Fibroblast of lung (primary cell): Measurements from ENCODE around the gene NINJ2. TPM values are rescaled to one million over a fixed set of nuclear protein-coding genes. Genes with fewer than 3 reads are reported as not detected.

Source experiments
- DNase-seq, 2 donors: peaks; one replicate each; pipeline versions ENCODE4 v3.0.0 to v3.0.0-alpha.2; 2010; ENCODE audit warnings: low read depth in 2 of 2
- H2AFZ ChIP-seq: 2 replicates; pipeline ENCODE4 v1.5.1; 2012; ENCODE audit warnings: low read length, control low read depth, inconsistent platforms
- H3K27ac ChIP-seq: 2 replicates; pipeline ENCODE4 v1.5.1; 2011; ENCODE audit warnings: low read length, control low read depth; ENCODE audit not compliant: insufficient read depth
- H3K27me3 ChIP-seq: 2 replicates; pipeline ENCODE4 v1.5.1; 2011; ENCODE audit warnings: mild to moderate bottlenecking, low read length; ENCODE audit not compliant: control insufficient read depth, insufficient read depth
- H3K36me3 ChIP-seq: 2 replicates; pipeline ENCODE4 v1.5.1; 2011; ENCODE audit warnings: low read length; ENCODE audit not compliant: control insufficient read depth, insufficient read depth
- H3K4me1 ChIP-seq: 2 replicates; pipeline ENCODE4 v1.5.1; 2011; ENCODE audit warnings: low read length; ENCODE audit not compliant: control insufficient read depth, insufficient read depth; ENCODE audit errors: extremely low read depth
- H3K4me2 ChIP-seq: 2 replicates; pipeline ENCODE4 v1.5.1; 2011; ENCODE audit warnings: low read length, control low read depth; ENCODE audit not compliant: insufficient read depth; ENCODE audit errors: extremely low read depth
- H3K4me3 ChIP-seq, 4 experiments: fragments of 200-600 bp in 1 of 4; sonication (generic) in 1 of 4; replicated peaks in 1 of 4; 2 replicates each; pipeline ENCODE4 v1.5.1; 2011 to 2016; ENCODE audit warnings: low read length in 4 of 4, low read depth in 3 of 4, mild to moderate bottlenecking in 3 of 4, control low read depth in 2 of 4, inconsistent platforms in 1 of 4, mixed read lengths in 1 of 4; ENCODE audit not compliant: insufficient read depth in 1 of 4; ENCODE audit errors: control extremely low read depth in 1 of 4
- H3K79me2 ChIP-seq: 2 replicates; pipeline ENCODE4 v1.5.1; 2012; ENCODE audit warnings: mild to moderate bottlenecking, low read length, inconsistent platforms; ENCODE audit not compliant: control insufficient read depth, insufficient read depth
- H3K9ac ChIP-seq: 2 replicates; pipeline ENCODE4 v1.5.1; 2011; ENCODE audit warnings: mild to moderate bottlenecking, low read length, control low read depth; ENCODE audit not compliant: insufficient read depth
- H3K9me3 ChIP-seq: 2 replicates; pipeline ENCODE4 v1.5.1; 2012; ENCODE audit warnings: low read depth, low read length; ENCODE audit not compliant: control insufficient read depth, insufficient read depth
- H4K20me1 ChIP-seq: 2 replicates; pipeline ENCODE4 v1.5.1; 2011; ENCODE audit warnings: low read length; ENCODE audit not compliant: control insufficient read depth, insufficient read depth; ENCODE audit errors: extremely low read depth
- EZH2 ChIP-seq: IDR thresholded peaks from 2 replicates; pipeline ENCODE4 v1.5.1; 2012; ENCODE audit warnings: low read length, control low read depth, mild to moderate bottlenecking; ENCODE audit errors: missing control alignments
- polyA plus RNA-seq, 2 donors: library from polyadenylated mRNA; depleted of rRNA in 1 of 2; stranded (reverse) in 1 of 2; unstranded in 1 of 2; fragments of >200 nt; gene quantifications; 2 replicates each; pipeline ENCODE4 v1.2.1, GENCODE V29; 2011 to 2012; ENCODE audit warnings: missing spikeins in 1 of 2
- total RNA-seq: library from RNA; depleted of rRNA; stranded (reverse); fragments of >200 nt; gene quantifications from 2 replicates; pipeline ENCODE4 v1.2.1, GENCODE V29; 2014
- TF ChIP-seq, protein P1 (sequence below), 2 donors: IDR thresholded peaks in 1 of 2; conservative IDR thresholded peaks in 1 of 2; 1 replicate in 1 of 2; 2 replicates in 1 of 2; pipeline ENCODE4 v1.5.1; 2011 to 2012; ENCODE audit warnings: low read length in 2 of 2, control low read depth in 1 of 2, inconsistent platforms in 1 of 2, low read depth in 1 of 2, mild to moderate bottlenecking in 1 of 2

NINJ2 gene
- total and polyA plus RNA-seq, 2 donors (not counting 1 experiment from before 2014, with no cell fraction given) = 0.35 to 0.66 TPM

DNA sequence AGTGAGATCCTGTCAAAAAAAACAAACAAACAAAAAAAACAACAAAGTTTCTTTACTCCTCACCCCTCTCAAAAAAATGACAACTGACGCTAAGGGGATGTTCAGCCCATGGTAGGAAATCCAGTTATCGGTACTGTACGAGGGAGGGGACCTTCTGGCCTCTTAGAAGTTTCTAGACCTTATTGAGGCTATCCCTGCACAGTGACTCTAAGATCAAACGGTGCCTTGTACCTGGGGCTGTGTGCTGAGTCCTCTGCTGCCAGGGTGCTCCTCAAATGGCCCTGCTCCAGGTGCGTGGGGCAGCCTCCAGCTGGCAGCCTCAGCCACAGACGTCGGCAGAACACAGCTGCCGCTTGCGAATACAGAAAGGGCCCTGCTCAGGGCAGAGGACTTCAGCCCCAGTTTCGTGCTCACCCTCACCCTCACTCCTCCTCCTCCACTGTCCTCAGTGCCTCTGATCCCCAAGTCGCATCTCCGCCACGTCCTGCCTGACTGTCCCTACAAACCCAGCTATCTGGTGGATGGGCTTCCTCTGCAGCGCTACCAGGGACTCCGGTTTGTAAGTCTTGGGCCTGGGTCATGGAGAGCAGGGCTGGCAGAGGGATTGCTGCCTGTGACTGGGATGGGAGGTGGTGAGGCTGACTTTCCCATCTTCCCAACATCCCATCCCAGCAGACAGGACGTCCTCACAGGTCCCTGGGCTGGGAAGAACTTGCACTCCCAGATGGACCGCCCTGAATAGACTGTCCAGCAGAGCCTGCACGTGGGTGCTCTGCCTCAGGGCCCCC, 112.6 kb downstream of the NINJ2 start:
- no peaks in the 10 kb centered on the region for H3K4me1 ChIP-seq

DNA sequence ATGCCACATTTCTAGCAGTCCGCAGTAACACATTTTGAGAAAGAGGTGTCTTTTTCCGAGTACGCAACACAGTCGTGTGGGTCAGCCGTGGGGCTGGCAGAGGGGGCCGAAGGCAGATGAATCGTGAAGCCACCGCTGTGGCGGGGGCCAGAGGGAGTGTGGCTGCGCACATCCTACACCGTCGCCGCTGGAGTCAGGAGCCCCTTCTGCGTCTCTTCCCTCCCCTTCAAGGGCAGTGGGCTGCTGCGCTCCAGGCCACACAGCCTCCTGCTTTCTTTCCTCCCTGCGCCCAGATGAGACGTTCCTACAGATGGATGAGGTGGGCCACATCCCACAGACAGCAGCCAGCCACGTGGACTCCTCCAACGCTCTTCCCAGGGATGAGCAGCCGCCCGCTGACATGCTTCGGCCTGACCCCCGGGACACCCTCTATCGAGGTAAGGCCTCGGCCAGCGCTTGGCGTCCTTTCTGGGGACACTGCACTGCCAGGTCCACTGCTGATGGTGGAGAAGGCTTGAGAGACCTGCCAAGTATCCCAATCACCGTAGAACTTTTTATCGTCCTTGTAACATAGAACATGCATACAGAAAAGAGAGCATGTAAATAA, 113.7 kb downstream of the NINJ2 start:
- Histone ChIP-seq H4K20me1 (no peaks in the 10 kb centered on the region), H3K27ac (no peak overlapping the region), H3K9me3 (no peaks in the 10 kb centered on the region), H3K27me3 (peaks cover 15% of the 10 kb centered on the region), H3K4me2 (no peak overlapping the region), H3K36me3 (no peaks in the 10 kb centered on the region), H3K4me3 (no peak overlapping the region), H2AFZ (no peak overlapping the region), H3K79me2 (no peaks in the 10 kb centered on the region), H3K9ac (no peak overlapping the region), H3K4me1 (no peaks in the 10 kb centered on the region)
- DNase-seq = no peak
- TF ChIP-seq EZH2 = no peak
- TF ChIP-seq, protein P1, sequence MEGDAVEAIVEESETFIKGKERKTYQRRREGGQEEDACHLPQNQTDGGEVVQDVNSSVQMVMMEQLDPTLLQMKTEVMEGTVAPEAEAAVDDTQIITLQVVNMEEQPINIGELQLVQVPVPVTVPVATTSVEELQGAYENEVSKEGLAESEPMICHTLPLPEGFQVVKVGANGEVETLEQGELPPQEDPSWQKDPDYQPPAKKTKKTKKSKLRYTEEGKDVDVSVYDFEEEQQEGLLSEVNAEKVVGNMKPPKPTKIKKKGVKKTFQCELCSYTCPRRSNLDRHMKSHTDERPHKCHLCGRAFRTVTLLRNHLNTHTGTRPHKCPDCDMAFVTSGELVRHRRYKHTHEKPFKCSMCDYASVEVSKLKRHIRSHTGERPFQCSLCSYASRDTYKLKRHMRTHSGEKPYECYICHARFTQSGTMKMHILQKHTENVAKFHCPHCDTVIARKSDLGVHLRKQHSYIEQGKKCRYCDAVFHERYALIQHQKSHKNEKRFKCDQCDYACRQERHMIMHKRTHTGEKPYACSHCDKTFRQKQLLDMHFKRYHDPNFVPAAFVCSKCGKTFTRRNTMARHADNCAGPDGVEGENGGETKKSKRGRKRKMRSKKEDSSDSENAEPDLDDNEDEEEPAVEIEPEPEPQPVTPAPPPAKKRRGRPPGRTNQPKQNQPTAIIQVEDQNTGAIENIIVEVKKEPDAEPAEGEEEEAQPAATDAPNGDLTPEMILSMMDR (conservative IDR thresholded peaks at IDR 0.05 in 1 of 2, IDR thresholded peaks at IDR 0.05 in 1 of 2; ENCODE audit: low read depth in 1 of 2, low read length in 2 of 2) = no peak

More for the DNA sequence above, 112.6 kb downstream of the NINJ2 start:
- H3K9ac ChIP-seq = no peak overlapping the region
- H3K27me3 ChIP-seq = peaks cover 15% of the 10 kb centered on the region
- no peaks in the 10 kb centered on the region for H3K79me2 ChIP-seq
- H3K4me2 ChIP-seq = no peak overlapping the region
- H4K20me1 ChIP-seq = no peaks in the 10 kb centered on the region
- H2AFZ ChIP-seq = no peak overlapping the region
- no peak for DNase-seq
- TF ChIP-seq, protein P1 (conservative IDR thresholded peaks at IDR 0.05 in 1 of 2, IDR thresholded peaks at IDR 0.05 in 1 of 2; ENCODE audit: low read depth in 1 of 2, low read length in 2 of 2) = no peak
- no peak for TF ChIP-seq EZH2
- H3K27ac ChIP-seq = no peak overlapping the region
- no peaks in the 10 kb centered on the region for H3K9me3 ChIP-seq
- no peaks in the 10 kb centered on the region for H3K36me3 ChIP-seq
- H3K4me3 ChIP-seq = no peak overlapping the region

DNA sequence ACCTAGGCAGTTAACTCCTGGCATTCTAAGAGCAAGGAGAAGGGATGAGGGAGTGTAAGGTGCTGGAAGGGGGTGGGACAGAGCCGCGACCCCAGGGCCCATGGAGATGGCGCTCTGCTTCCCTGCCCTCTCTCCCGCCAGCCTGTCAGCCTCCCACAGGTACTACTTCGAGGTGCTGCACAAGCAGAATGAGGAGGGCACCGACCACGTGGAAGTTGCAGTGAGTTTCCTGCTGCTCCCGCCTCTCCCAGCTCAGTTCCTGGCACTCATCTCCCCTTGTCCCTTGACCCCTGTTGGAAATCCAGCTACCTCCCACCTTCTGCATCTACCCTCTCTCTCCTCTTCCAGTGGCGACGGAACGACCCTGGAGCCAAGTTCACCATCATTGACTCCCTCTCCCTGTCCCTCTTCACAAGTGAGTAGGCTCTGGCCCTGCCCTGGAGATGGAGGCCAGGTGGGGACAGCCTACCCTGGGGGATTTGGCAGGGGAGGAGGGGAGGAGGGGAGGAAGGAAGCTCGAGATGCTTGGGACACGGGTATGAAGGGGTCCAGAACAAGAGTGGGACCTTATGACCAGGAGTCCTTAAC, 115.3 kb downstream of the NINJ2 start:
- H3K4me3 ChIP-seq = no peak overlapping the region
- no peaks in the 10 kb centered on the region for H3K4me1 ChIP-seq
- TF ChIP-seq, protein P1 (conservative IDR thresholded peaks at IDR 0.05 in 1 of 2, IDR thresholded peaks at IDR 0.05 in 1 of 2; ENCODE audit: low read depth in 1 of 2, low read length in 2 of 2) = no peak
- no peak for TF ChIP-seq EZH2
- H3K27me3 ChIP-seq = peaks cover 15% of the 10 kb centered on the region
- no peak overlapping the region for H3K9ac ChIP-seq
- no peaks in the 10 kb centered on the region for H4K20me1 ChIP-seq
- no peak overlapping the region for H3K27ac ChIP-seq
- DNase-seq = no peak
- no peak overlapping the region for H2AFZ ChIP-seq
- no peaks in the 10 kb centered on the region for H3K79me2 ChIP-seq
- H3K4me2 ChIP-seq = no peak overlapping the region
- no peaks in the 10 kb centered on the region for H3K36me3 ChIP-seq
- H3K9me3 ChIP-seq = no peaks in the 10 kb centered on the region
